Progenitor cell of endocrine pancreas (in vitro differentiated cells): ENCODE data around the gene TNN. TPM values are rescaled to one million over a fixed set of nuclear protein-coding genes. Genes with fewer than 3 reads are reported as not detected.
"Not testable (repeated sequence)": the region's sequence is repeated elsewhere in the genome, so short reads cannot be mapped to it uniquely, and the experiment has no call there.

Source experiments
- DNase-seq: peaks from one replicate; pipeline ENCODE4 v3.0.0; 2021; ENCODE audit warnings: low spot score; ENCODE audit not compliant: unreplicated experiment
- H3K27ac Mint-ChIP-seq: 2 replicates; pipeline ENCODE4 v1.8.0; 2021; ENCODE audit warnings: mild to moderate bottlenecking, moderate library complexity, mixed read lengths
- H3K27me3 Mint-ChIP-seq: 2 replicates; pipeline ENCODE4 v1.8.0; 2021; ENCODE audit warnings: mixed read lengths
- H3K36me3 Mint-ChIP-seq: 2 replicates; pipeline ENCODE4 v1.8.0; 2022; ENCODE audit warnings: mixed read lengths; ENCODE audit not compliant: insufficient read depth
- H3K4me1 Mint-ChIP-seq: 2 replicates; pipeline ENCODE4 v1.8.0; 2021; ENCODE audit warnings: low read depth, mixed read lengths
- H3K4me3 Mint-ChIP-seq: 2 replicates; pipeline ENCODE4 v1.8.0; 2021; ENCODE audit warnings: low read depth, mild to moderate bottlenecking, moderate library complexity, mixed read lengths
- H3K9me3 Mint-ChIP-seq: 2 replicates; pipeline ENCODE4 v1.8.0; 2021; ENCODE audit warnings: low read depth, mixed read lengths
- CTCF ChIP-seq: fragments of 200-600 bp; sonication (generic); IDR thresholded peaks from one replicate; pipeline ENCODE4 v1.5.0; 2021; ENCODE audit warnings: antibody characterized with exemption, mild to moderate bottlenecking; ENCODE audit not compliant: unreplicated experiment
- long read RNA-seq: library from polyadenylated mRNA; unstranded; transcript quantifications from one replicate; pipeline ENCODE4 v2.0.0, GENCODE V29; 2020
- total RNA-seq: library from RNA; stranded (reverse); gene quantifications from 2 replicates; pipeline ENCODE4 v1.2.1, GENCODE V29; 2021

The TNN gene
- total RNA-seq, result 0.48 and 0.51 TPM in 2 replicates
- long read RNA-seq, partial matches to known transcripts, result 1 of 1 reads
- long read RNA-seq, other reads (novel, unspliced or antisense), result 0 of 1 reads

- H3K27me3 Mint-ChIP-seq, result peaks cover 22% of the 10 kb centered on the region
- no peak for TF ChIP-seq CTCF
Measured at GRCh38 chr1:175067362-175068106, at the start of gene TNN. TSS of gene TNN (plus strand) at chr1:175067833. CDS start at chr1:175077419, 9,586 bp downstream.

GRCh38 chr1:175019524-175019923 is 48.1 kb upstream of the TNN start:
- H3K27ac Mint-ChIP-seq, result no peak overlapping the region
- H3K9me3 Mint-ChIP-seq, result no peaks in the 10 kb centered on the region
- H3K4me3 Mint-ChIP-seq, result no peak overlapping the region
- DNase-seq, result no peak
- H3K36me3 Mint-ChIP-seq, result peaks cover 8% of the 10 kb centered on the region
- H3K27me3 Mint-ChIP-seq, result no peaks in the 10 kb centered on the region
- no peak for TF ChIP-seq CTCF
- peaks cover 6% of the 10 kb centered on the region for H3K4me1 Mint-ChIP-seq

More at GRCh38 chr1:175067362-175068106, at the start of gene TNN:
- Mint-ChIP-seq H3K9me3 (no peaks in the 10 kb centered on the region), H3K4me3 (no peak within 1 kb of the TSS), H3K36me3 (no peaks in the 10 kb centered on the region), H3K27ac (no peak within 1 kb of the TSS), H3K4me1 (peaks cover 2% of the 10 kb centered on the region)
- DNase-seq, result no peak

- DNase-seq, result peak; percentile 96
- no peak for TF ChIP-seq CTCF
- Mint-ChIP-seq H3K27me3 (no peaks in the 10 kb centered on the region), H3K9me3 (no peaks in the 10 kb centered on the region), H3K36me3 (peaks cover 3% of the 10 kb centered on the region), H3K27ac (peak within 1 kb of the TSS; percentile 94), H3K4me1 (peaks cover 6% of the 10 kb centered on the region), H3K4me3 (peak within 1 kb of the TSS; percentile 96)
Measured at GRCh38 chr1:175023043-175023921, 44.4 kb upstream of the TNN start, which contains the start of gene MRPS14. TSS of gene MRPS14 (minus strand) at chr1:175023425. CDS start at chr1:175023408, 17 bp downstream.

- not testable (repeated sequence) for H3K36me3 Mint-ChIP-seq, H3K27me3 Mint-ChIP-seq, H3K4me1 Mint-ChIP-seq
Measured at GRCh38 chr1:175023922-175024242, 43.8 kb upstream of the TNN start.

GRCh38 chr1:175024773-175025172 is 42.9 kb upstream of the TNN start:
- DNase-seq, result no peak
- no peaks in the 10 kb centered on the region for H3K27me3 Mint-ChIP-seq
- H3K9me3 Mint-ChIP-seq, result no peaks in the 10 kb centered on the region
- no peak overlapping the region for H3K27ac Mint-ChIP-seq
- H3K4me3 Mint-ChIP-seq, result peak overlapping the region; percentile 60
- no peaks in the 10 kb centered on the region for H3K36me3 Mint-ChIP-seq
- TF ChIP-seq CTCF, result no peak
- H3K4me1 Mint-ChIP-seq, result peaks cover 6% of the 10 kb centered on the region

More at GRCh38 chr1:175023922-175024242, 43.8 kb upstream of the TNN start:
- Mint-ChIP-seq H3K4me3 (peak overlapping the region; percentile 96), H3K27ac (peak overlapping the region; percentile 94)
- not testable (repeated sequence) for DNase-seq, H3K9me3 Mint-ChIP-seq
